Heart left ventricle (tissue), 16 donors: Measurements from ENCODE around the gene G6PC3. TPM values are rescaled to one million over a fixed set of nuclear protein-coding genes. Genes with fewer than 3 reads are reported as not detected.
A peak's percentile ranks its signal among the peaks of the same experiment; 100 is the strongest.

Source experiments
- ATAC-seq, 4 donors: fragments of 200-7000 bp; cut with Tn5 transposase; one replicate each; pipeline ENCODE4 v1.9.1; 2020 to 2022; ENCODE audit warnings: moderate library complexity in 4 of 4, mild to moderate bottlenecking in 3 of 4, moderate number of reproducible peaks in 1 of 4
- DNase-seq, 5 donors: peaks; one replicate each; pipeline ENCODE4 v3.0.0-alpha.2; 2020
- H3K27ac ChIP-seq, 12 donors: fragments of 200-600 bp; sonication (generic) in 4 of 12; one replicate each; pipeline versions ENCODE4 v1.5.0 to v1.8.0; 2016 to 2022; ENCODE audit warnings: mild to moderate bottlenecking in 2 of 12
- H3K27me3 ChIP-seq, 9 donors: fragments of 200-600 bp; sonication (generic) in 2 of 9; one replicate each; pipeline versions ENCODE4 v1.5.1 to v1.8.0; 2016 to 2022; ENCODE audit warnings: mild to moderate bottlenecking in 3 of 9
- H3K36me3 ChIP-seq, 9 donors: fragments of 200-600 bp; sonication (generic) in 2 of 9; one replicate each; pipeline versions ENCODE4 v1.5.0 to v1.8.0; 2018 to 2022; ENCODE audit warnings: mild to moderate bottlenecking in 2 of 9
- H3K4me1 ChIP-seq, 12 donors: fragments of 200-600 bp; sonication (generic) in 4 of 12; one replicate each; pipeline versions ENCODE4 v1.5.0 to v1.8.0; 2016 to 2022; ENCODE audit warnings: mild to moderate bottlenecking in 3 of 12
- H3K4me3 ChIP-seq, 12 donors: fragments of 200-600 bp; sonication (generic) in 4 of 12; one replicate each; pipeline versions ENCODE4 v1.5.0 to v1.8.0; 2017 to 2022; ENCODE audit warnings: mild to moderate bottlenecking in 9 of 12, moderate library complexity in 4 of 12
- H3K9me3 ChIP-seq, 12 donors: fragments of 200-600 bp; sonication (generic) in 4 of 12; one replicate each; pipeline versions ENCODE4 v1.5.0 to v1.8.0; 2016 to 2022; ENCODE audit warnings: mild to moderate bottlenecking in 1 of 12
- CTCF ChIP-seq, 12 donors: fragments of 200-600 bp; sonication (generic) in 4 of 12; IDR thresholded peaks; one replicate each; pipeline versions ENCODE4 v1.5.0 to v1.8.0; 2018 to 2022; ENCODE audit warnings: antibody characterized with exemption in 12 of 12, mild to moderate bottlenecking in 5 of 12
- POLR2A ChIP-seq, 2 donors: fragments of 450-650 bp; IDR thresholded peaks; one replicate each; pipeline ENCODE4 v1.6.1; 2017; ENCODE audit warnings: antibody characterized with exemption in 2 of 2, mild to moderate bottlenecking in 2 of 2, moderate library complexity in 2 of 2
- WGBS, 4 donors: extraction: QIAGEN DNeasy Blood & Tissue Kit in 2 of 4; methylation state at CpG; one replicate each; pipeline versions ENCODE4 v1.1.5 to v1.1.7; 2013 to 2018; 5-methylcytosine and 5-hydroxymethylcytosine counted together
- intact Hi-C, 10 donors: fragments of 100-400 bp; cut with DNase I; formaldehyde crosslinking; loops; one replicate each; pipeline versions ENCODE4 v1.11.1 to v1.14.2; 2022
- polyA plus RNA-seq, 2 donors: library from polyadenylated mRNA; stranded (reverse); fragments of 200-250 nt; gene quantifications; one replicate each; pipeline ENCODE4 v1.2.3, GENCODE V29; 2013
- total RNA-seq, 9 donors: library from RNA; depleted of rRNA in 2 of 9; stranded (reverse); fragments of >200 nt in 2 of 9; fragmentation: NEBNext Ultra II Directional in 3 of 9; extraction: Animal tissue kit (Norgen Biotek cat#: 25700) in 3 of 9; gene quantifications; one replicate each; pipeline versions ENCODE4 v1.1.0 to v1.2.4, GENCODE V29; 2016 to 2023
- donor health status: ischemic (EF 13 %, LVEDD 7.1; RV severe dilation, severe dysfunction).
- donor health status: healthy with polysubstance abuse.
- donor health status: DM: no; HTN: yes; CAD: no.
- donor health status: DM: no; HTN: no; CAD: no.
- donor health status: ischemic (EF 25% LVEDD 6.9; RV normal size, moderate dysfunction).
- donor health status: ischemic (EF 25% LVEDD 5.7; RV mildly dilated, moderate dysfunction).
- donor health status: healthy.
- donor health status: DM: yes; HTN: yes; CAD: no.
- donor health status: ischemic (EF 35%, LVEDD 5.7; RV mildly dilated, moderate dysfunction).
- donor health status: nonischemic (EF 11% LVEDD 7.7; RV severe dilation, severe dysfunction).
- donor health status: DM: yes; HTN: yes; CAD: no.
- donor health status: PGD.
- donor health status: ischemic (EF 29% LVEDD 5.4; RV normal size, mild dysfunction).
- donor health status: nonischemic (EF 23%, LVEDD 6.1; RV moderate dilation, normal function).

Gene G6PC3
- total and polyA plus RNA-seq, 11 donors = 28.5 to 75.1 (median 39.1) TPM

GRCh38 chr17:44074231-44074910, 3.8 kb downstream of the G6PC3 start:
- H3K4me3 ChIP-seq = no peak overlapping the region
- no peaks in the 10 kb centered on the region for H3K9me3 ChIP-seq
- 79 to 89% (median 80%) methylated on average over 4 to 9 of the region's 9 CpGs for WGBS, 4 donors
- DNase-seq = peak in 1 of 5 donors; percentile 40
- peaks cover 0 to 60% (median 54%) of the 10 kb centered on the region in 9 donors for H3K36me3 ChIP-seq
- no peak overlapping the region for H3K27ac ChIP-seq
- no peaks in the 10 kb centered on the region for H3K27me3 ChIP-seq
- intact Hi-C loops = loop anchor here in 5 of 10 donors (5.0 to 10.0 kb wide), 3 partner anchors 38 to 50 kb away; partner anchors contain the start of gene HDAC5 (in 1 of the 5)
- no peak for ATAC-seq
- TF ChIP-seq CTCF (IDR thresholded peaks at IDR 0.05) (no peak), POLR2A (IDR thresholded peaks at IDR 0.05) (no peak)
- H3K4me1 ChIP-seq = peaks cover 5 to 49% (median 20%) of the 10 kb centered on the region in 12 donors

GRCh38 chr17:44074911-44075285, 4.4 kb downstream of the G6PC3 start:
- Histone ChIP-seq H3K27ac (no peak overlapping the region), H3K36me3 (peaks cover 0 to 61% (median 58%) of the 10 kb centered on the region in 9 donors), H3K4me3 (no peak overlapping the region), H3K27me3 (no peaks in the 10 kb centered on the region), H3K4me1 (peaks cover 5 to 44% (median 15%) of the 10 kb centered on the region in 12 donors), H3K9me3 (no peaks in the 10 kb centered on the region)
- WGBS, 4 donors = 86 to 96% (median 91%) methylated on average over 7 to 9 of the region's 9 CpGs
- no peak for ATAC-seq
- intact Hi-C loops = loop anchor here in 5 of 10 donors (5.0 to 10.0 kb wide), 3 partner anchors 37 to 50 kb away; partner anchors contain the start of gene HDAC5 (in 1 of the 5)
- peak in 1 of 5 donors; percentile 30 for DNase-seq
- no peak for TF ChIP-seq CTCF (IDR thresholded peaks at IDR 0.05)
- TF ChIP-seq POLR2A (IDR thresholded peaks at IDR 0.05) = no peak

- ATAC-seq (no peak), DNase-seq (peak in 1 of 5 donors; percentile 49)
- Histone ChIP-seq H3K27ac (no peak overlapping the region), H3K9me3 (no peaks in the 10 kb centered on the region), H3K36me3 (peaks cover 0 to 70% (median 67%) of the 10 kb centered on the region in 9 donors), H3K4me1 (peaks cover 5 to 40% (median 12%) of the 10 kb centered on the region in 12 donors), H3K27me3 (no peaks in the 10 kb centered on the region), H3K4me3 (no peak overlapping the region)
- WGBS, 4 donors = 69 to 77% (median 74%) methylated on average over 9 to 10 of the region's 10 CpGs
- intact Hi-C loops = loop anchor here in 1 of 10 donors (10.0 kb wide), 1 partner anchor 49 kb away; the partner anchor contains the start of gene HDAC5
- TF ChIP-seq POLR2A (IDR thresholded peaks at IDR 0.05) (no peak), CTCF (IDR thresholded peaks at IDR 0.05) (no peak)
Measured at GRCh38 chr17:44075598-44076293, 5.2 kb downstream of the G6PC3 start.
